GM21528 (cell line): ENCODE measurements around the gene CLPTM1L.
"Not testable (repeated sequence)": the region's sequence is repeated elsewhere in the genome, so short reads cannot be mapped to it uniquely, and the experiment has no call there.

Experiments
- ATAC-seq: cut with Tn5 transposase; IDR thresholded peaks from one replicate; pipeline ENCODE4 v1.9.1; 2021; ENCODE audit warnings: mild to moderate bottlenecking, moderate library complexity; ENCODE audit not compliant: unreplicated experiment, low FRiP score

The CLPTM1L gene

DNA sequence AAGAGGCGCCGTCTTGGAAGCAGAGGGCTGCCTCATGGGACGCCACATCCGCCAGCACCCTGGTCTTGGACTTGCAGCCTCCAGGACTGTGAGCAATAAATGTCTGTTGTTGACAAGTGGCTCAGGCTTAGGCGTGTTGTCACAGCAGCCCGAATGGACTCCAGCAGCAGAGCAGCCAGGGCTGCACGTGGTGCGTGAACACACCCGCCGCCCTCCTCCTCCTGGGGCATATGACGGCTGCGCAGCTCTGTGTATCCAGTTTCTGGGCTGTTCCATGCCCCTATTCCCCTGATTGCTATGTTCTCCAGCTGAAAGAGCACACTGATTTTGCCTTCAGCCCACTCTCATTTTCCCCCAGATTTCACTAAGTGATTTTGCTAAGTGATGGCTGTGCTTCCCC, 36.0 kb upstream of the CLPTM1L start:
- no peak for ATAC-seq

DNA sequence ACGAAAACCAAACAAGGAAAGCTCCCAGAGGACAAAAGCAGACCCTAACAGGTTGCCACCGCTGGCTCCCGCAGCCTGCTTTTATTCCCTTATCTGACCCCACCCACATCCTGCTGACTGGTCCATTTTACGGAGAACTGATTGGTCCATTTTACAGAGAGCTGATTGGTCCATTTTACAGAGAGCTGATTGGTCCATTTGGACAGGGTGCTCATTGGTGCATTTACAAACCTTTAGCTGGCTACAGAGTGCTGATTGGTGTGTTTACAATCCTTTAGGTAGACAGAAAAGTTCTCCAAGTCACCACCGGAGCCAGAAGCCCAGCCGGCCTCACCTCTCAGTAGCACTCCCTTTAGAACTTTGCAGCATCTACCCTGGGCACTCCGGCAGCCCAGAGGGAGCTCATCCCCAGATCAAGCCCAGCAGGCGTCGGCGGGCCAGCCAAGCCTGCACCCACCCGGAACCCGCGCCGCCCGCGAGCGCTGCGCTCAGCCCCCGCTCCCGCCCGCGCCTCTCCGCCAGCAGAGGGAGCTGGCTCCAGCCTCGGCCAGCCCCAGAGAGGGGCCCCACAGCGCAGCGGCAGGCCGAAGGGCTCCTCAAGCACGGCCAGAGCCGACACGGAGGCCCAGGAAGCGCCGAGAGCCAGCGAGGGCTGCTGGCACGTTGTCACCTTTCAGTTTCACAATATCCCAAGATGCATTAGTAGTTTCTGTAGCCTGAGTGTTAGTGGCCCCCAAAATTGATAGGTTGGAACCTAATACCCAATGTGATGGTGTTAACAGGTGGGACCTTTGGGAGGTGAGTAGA, 35.3 kb upstream of the CLPTM1L start:
- ATAC-seq = peak; percentile 63

DNA sequence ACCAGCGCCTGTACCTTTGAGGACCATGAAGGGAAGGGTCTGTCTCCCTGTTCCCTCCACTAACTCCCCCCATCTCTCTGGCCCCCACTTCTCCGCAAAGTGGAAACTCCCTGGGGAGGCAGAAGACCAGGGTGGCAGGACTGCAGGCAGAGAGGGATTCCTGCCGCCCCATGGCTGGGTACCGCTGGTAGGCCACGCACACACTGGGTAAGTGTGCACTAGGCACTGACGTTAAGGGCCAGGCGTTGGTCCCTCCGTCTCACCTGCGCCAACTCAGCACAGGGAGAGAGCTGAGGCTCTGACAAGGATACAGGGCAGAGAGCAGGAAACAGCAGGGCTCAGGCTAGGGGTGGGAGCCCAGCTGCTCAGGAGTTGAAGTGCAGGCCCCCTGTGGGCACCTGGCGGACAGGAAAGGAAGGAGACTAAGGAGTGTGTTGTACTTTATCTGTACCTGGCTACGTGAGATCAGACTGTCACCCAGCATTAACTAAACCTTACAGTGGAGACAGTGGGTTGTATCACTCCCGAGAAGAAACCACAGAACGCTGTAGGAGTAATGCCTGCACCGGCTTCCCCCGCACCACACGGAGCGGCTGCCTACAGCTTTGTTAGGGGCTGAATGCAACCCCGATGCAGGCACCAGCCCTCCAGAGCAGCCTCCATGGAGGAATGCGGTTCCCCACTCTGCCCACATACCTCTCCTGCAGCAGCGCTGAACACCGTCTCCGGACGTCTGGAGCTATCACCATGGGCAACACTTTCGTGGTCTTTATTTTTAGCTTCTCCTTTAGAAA, 34.2 kb upstream of the CLPTM1L start:
- no peak for ATAC-seq

DNA sequence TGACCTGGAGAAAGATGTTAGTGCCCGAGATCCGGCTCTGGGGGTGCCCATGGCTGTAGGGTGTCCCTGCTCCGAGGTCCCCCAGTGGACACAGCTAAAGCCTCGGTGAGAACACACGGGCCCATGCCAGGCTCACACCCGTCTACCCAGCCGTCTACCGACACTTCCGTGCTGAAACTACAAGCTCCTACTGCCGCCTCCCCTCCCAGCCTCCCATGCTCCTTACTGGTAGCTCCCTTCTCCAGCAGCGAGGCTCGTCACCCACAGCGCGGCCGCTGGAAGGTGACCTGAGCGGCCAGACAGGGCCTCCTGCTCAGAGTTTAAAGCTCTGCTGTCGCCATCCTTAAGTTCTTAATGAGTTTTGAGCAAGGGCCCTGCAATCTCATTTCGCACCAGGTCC, 33.2 kb upstream of the CLPTM1L start:
- ATAC-seq = no peak

DNA sequence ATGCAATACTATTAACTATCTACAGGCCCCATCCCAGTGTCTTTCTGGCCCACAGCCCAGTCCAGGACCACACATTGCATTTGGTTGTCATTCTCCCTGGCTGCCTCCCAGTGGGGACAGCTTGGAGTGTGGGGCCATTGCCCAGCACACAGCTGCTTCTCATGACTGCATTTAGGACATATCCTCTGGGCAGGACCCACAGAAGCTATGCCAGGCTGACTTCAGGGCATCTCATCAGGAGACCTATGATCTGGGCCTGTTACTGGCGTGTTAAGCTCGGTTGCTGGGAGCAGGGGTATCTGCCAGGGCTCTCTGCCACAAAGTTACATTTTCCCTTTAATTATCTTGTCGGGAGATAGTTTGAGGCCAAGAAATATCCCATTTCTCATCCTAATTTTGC, 32.1 kb upstream of the CLPTM1L start:
- no peak for ATAC-seq

DNA sequence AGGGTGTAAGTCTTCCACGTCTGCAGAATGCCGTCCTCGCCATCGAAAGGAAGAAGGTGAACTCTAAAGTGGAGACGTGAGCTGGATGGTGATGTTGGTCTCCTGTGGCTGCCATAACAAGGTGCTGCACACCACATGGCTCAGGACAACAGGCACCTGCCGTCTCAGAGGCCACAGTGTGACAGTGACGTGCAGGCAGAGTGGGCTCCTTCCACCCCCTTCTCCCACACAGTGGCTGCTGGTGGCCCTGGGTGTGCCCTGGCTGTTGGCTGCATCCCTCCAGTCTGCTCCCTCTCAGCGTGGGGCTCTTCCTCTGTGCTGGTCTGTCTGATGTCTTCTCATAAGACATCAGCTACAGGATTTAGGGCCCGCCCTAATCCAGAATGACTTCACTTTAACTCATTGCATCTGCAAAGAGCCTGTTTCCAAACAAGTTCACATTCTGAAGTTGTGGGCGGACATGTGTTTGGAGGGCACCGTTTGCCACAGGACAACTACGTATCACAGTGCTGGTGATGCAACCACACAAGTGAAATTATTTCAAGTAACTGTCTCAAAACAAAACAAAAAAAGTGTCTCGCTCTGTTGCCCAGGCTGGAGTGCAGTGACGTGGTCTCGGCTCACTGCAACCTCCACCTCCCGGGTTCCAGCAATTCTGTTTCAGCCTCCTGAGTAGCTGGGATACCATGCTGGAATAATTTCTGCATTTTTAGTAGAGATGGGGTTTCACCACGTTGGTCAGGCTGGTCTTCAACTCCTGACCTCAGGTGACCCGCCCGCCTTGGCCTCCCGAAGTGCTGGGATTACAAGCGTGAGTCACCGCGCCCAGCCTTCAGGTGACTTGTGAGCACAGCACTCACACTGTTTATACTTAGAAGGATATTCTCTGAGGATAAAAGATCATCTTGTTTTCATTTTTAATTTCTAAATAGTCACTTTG, 31.2 kb upstream of the CLPTM1L start:
- no peak for ATAC-seq

DNA sequence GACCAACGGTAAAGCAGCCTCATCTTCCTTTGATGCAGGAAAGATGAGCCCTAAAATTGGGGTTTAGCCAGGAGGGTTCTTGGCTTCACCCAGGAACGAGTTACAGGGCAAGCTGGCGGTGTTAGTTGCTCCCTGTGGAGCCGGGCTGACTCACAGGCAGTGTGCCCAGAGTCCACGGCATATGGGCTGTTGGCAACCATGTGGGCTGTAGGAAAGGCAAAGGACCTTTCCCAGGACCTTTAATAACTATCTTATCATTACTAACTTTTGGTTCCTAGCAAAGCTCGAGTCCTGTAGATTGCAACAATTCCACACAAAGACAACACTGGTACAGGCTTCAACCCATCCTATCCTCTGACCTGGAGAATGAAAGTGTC, 29.8 kb upstream of the CLPTM1L start:
- no peak for ATAC-seq

DNA sequence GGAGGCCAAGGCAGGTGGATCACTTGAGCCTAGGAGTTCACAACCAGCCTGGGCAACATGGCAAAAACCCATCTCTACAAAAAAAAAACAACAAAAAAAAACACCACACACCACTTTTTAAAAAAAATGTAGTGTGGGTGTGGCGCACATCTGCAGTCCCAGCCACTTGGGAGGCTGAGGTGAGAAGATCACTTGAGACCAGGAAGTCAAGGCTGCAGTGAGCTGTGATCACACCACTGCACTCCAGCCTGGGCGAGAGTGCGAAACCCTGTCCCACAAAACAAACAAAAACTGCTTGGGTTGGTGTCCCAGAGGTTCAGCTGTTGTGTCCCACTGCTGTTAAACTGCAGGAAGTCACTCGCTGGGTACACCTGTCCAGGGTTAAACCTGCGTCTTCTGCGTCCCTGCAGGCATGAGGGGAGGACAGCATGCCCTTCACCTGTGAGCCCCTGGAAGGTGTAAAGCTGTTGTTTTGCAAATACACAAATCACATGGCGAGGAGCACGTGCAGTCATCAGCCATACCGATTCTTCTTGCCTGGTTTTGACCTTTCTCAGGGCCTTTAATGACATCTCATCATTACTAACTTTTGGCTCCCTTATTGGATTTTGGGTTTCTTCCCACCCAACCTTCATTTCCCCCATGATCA, 29.3 kb upstream of the CLPTM1L start:
- ATAC-seq = no peak

DNA sequence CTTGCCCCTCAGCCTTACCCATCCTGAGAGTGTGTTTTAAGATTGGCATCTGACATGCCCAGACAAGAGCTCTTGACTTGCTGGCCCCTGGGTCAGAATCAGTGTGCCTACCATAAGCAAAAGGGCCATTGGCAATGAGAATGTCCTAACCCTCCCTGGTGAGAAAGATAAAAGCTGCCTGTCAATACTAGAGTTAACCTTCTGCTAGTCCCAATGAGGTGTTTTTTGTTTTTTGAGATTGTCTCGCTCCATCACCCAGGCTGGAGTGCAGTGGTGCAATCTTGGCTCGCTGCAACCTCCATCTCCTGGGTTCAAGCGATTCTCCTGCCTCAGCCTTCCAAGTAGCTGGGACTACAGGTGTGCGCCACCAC, 27.1 kb upstream of the CLPTM1L start:
- ATAC-seq = not testable (repeated sequence)

DNA sequence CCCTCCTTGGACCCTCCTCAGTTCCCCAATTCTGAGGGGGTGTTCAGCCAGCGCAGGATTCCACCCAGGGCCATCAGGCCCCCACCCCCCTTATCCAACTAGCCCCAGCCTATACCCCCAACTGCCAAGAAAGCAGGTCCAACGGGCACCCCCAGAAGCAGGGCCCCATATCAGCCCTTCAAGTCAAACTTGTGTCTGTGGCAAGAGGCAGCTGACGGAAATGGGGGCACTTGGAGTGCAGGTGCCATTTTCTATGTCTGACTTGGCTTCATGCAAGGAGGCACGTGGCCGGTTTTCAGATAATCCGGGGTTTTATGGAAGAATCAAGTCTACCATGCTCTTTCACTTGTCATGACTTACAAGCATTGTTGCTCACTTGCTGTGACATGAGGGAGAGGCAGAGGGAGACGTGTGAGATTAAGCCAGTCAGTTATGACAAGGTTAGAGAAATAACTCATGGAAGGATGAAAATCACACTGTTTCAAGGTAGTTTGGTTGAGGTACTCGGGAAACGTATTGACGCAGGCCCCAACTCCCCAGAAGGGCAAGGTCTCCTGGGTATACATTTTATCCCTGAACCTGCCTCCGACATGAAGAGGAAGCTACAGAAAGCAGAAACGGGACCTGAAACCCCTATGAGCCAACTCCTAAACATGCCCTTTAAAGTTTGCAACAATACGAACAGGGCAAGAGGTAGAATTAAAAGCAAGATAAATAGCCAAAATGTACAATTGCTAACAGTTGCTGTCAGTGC, 26.5 kb upstream of the CLPTM1L start:
- ATAC-seq = no peak

DNA sequence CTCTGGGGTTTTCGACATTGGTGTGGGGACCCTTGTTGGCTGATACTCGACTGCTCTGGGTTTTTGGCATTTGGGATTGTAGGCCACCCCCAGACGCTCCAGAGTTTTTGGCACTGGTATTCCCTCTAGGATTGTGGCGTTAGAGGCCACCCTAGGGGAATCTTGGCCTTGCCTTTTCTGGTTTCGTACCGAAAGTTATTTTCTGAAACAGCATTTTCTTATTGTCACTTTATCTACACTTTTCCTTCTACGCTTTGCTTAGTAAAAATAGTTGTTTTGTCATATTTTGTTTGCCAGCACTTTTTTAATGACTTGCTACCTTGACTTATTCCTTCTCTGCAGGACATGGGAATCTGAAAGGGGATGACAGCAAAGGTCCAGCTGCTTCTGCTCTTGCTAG, 25.1 kb upstream of the CLPTM1L start:
- ATAC-seq = no peak

DNA sequence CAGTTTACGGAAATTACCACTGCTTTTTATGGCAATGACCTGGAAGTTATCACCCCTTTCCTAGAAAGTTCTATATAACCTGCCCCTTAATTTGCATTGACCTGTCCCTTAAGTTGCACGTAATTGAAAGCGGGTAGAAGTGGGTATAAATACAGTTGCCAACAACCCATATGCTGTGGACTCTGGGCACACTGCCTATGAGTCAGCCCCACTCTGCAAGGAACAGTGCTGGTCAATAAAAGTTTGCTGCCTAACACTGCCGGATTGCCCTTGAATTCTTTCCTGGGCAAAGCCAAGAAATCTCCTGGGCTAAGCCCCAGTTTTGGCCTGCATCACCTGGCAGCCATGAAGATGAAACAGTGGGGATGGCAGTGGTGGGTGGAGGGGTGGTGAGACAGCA, 23.9 kb upstream of the CLPTM1L start:
- ATAC-seq = no peak

DNA sequence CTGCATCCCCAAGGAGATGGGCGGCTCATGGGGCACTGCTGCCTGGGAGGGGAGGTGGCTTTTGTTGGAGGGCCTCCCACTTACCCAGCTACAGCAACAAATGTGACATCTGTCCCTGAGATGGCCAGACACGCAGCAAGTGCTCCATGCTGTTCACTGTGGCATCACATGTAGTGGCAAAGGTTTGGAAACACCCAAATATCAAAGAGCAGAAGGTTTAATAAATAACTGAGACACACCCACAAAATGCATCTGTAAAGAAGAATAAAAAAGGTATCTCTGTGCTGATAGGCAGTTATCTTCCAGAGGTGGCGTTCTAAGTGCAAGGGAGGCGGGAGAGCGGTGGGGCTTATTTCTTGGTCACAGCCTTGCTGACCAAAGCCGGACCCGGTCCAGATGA, 23.3 kb upstream of the CLPTM1L start:
- ATAC-seq = no peak

DNA sequence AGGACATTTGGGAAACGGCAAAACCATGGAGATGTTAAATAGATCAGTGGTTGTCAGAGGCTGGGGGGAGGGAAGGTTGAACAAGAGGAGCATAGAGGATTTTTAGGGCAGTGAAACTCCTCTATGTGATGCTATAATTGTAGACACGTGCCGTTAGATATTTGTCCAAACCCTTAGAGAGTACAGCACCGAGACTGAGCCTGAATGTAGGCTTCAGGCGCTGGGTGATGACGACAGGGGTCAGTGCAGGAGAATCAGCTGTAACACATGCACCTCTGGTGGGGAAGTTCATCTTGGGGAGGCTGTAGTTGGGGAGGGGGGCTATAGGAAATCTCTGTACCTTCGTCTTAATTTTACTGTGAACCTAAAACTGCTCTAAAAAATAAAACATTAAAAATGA, 22.2 kb upstream of the CLPTM1L start:
- no peak for ATAC-seq

DNA sequence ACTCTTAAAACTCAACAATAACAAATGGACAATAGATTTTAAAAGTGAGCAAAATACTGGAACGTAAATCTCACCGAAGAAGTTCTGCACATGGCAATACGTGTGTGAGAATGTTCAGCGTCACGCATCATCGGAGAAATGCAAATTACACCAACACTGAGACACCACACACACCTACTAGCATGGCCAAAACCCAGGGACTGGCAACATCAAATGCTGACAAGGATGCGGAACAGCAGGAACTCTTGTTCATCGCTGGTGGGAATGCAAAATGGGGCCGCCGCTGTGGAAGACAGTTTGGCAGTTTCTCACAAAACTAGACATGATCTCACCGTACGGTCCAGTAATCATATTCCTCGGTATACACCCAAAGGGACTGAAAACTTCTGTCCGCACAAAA, 21.6 kb upstream of the CLPTM1L start:
- ATAC-seq = no peak

DNA sequence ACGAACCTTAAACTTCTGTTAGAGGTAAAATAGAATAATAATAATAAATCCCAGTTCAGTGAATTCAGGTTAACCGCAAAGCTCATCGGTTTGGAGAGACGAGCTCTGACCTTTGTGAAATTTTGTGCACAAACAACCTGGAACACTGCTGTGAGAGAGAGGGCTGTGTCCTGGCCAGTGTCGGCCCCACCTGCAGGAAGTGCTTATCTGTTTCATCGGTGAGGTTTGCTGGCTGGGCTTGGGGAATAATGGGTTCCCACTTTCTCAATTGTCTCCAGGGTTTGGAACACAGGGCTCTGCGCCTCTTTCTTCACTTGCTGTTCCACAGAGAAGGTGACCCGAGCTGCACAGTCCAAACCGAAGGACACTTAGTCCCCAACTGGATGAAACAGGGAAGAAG, 19.3 kb upstream of the CLPTM1L start:
- no peak for ATAC-seq

DNA sequence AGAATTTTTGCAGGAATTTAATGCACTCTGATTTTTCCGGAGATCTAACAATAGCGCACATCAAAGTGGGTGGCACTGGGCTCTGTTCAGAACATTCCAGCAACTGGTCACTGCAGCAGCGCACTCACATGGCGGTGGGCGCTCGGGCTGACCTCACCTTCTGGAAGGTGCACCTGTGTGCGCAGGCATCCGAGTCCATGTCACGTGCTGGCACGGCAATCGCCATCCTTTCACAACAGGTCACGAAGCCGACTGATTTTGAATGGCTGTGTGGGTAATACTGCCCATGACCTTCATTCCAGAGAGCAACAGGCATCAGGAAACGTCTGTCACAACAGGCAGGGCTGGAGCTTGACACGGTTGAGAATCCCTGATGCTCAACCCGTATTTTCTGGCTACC, 18.7 kb upstream of the CLPTM1L start:
- ATAC-seq = no peak

DNA sequence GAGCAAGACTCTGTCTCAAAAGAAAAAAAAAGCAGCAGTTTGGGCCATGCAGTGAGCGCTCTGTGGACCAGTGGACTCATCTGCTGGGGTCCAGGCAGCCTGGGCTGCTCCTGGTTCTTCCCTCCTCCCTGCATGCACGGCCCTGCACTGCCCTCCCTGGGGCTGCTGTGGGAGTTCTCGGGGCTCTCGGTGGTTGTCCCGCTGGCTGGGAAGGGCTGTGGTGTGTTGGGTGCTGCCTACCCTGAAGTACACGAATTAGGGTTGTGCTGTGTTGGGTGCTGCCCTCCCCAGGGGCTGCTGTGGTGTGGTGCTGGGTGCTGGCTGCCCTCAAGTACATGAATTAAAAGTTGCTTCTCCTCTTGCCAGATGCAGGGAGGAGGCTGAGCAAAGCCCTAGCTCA, 18.3 kb upstream of the CLPTM1L start:
- no peak for ATAC-seq

DNA sequence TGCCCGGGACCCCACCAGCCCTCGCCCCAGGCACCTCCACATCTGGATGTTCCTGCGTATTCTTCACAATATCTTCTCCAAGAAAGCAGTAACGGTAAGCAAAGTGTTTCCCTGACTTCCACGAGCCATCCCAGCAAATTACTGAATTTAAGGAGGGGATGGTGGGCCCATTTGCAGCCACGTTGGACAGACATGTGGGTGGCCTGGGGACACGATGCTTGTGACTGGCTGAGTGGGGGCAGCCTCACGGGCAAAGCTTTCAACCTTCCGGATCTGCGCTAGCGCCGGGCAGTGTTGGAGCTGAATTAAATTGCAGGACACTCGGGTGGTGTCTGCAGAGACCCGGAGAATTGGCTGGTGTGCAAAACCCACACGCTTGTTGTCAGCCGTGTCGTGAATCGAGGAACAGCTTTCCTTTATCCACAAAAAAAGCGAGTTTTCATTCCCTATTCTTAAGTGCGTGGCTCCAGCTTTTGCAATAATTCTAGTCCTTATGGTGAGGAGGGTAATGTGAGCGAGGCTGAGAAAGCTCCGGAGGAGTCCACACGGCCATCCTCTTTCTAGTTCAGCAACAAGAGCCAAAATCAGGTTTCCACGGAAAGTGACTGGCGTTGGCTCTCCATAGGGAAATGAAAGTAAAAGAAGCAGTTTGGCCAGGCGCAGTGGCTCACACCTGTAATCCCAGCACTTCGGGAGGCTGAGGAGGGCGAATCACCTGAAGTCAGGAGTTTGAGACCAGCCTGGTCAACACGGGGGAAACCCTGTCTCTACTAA, 17.5 kb upstream of the CLPTM1L start:
- ATAC-seq = no peak
